ENCODE data around the gene AQP3. TPM values are rescaled to one million over a fixed set of nuclear protein-coding genes. Genes with fewer than 3 reads are reported as not detected.

AQP3 gene
- total and polyA plus RNA-seq, 2 of the 4 experiments (the other 2 are of a cell fraction) = 3.8 to 12.2 TPM

DNA sequence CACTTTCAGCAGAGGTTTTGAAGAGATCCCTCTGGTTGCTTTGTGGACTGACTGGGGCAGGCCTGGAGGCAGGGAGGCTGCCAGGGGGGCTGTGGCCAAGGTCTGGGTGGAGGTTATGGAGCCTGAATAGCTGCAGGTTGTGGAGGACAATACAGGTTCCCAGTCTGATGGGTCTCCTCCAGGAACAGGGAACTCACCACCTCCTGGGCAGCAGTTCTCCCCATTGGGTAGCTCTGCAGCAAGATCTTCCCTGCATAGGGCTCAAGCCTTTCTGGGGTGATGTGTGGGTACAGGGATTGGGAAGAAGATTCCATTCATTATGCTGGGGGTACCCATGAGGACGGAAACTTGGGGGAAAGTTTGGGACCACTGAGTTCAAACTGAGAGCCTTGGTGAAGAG lies 6.8 kb downstream of the AQP3 start:
- Histone ChIP-seq H3K4me3 (ENCODE audit: insufficient read depth, low read depth, low read length) (no peak overlapping the region), H2BK120ac (ENCODE audit: low read depth, low read length) (no peak overlapping the region), H3K18ac (ENCODE audit: low read depth, low read length) (no peak overlapping the region), H4K5ac (ENCODE audit: low read depth, low read length) (no peak overlapping the region), H2BK20ac (ENCODE audit: low read depth, low read length) (no peak overlapping the region), H2AK9ac (replicated peaks; ENCODE audit: low read depth, low read length, poor library complexity) (no peak overlapping the region), H3K56ac (ENCODE audit: extremely low read depth, insufficient read depth, low read length) (no peak overlapping the region), H4K8ac (ENCODE audit: low read depth in 2 of 2, low read length in 2 of 2) (no peak overlapping the region), H3K23ac (ENCODE audit: low read depth, low read length) (no peak overlapping the region), H3K27ac (ENCODE audit: insufficient read depth, low read length) (no peak overlapping the region), H2AK5ac (ENCODE audit: low read depth, low read length) (no peak overlapping the region), H3K79me1 (ENCODE audit: low read depth in 1 of 2, low read length in 2 of 2) (no peaks in the 10 kb centered on the region), H3K14ac (replicated peaks; ENCODE audit: low read depth, low read length) (no peak overlapping the region), H2BK5ac (ENCODE audit: low read depth, low read length, poor library complexity, severe bottlenecking) (no peak overlapping the region), H3K27me3 (ENCODE audit: control insufficient read depth, insufficient read depth, low read length) (peaks cover 23% of the 10 kb centered on the region), H3K4ac (ENCODE audit: low read depth, low read length) (no peak overlapping the region), H2BK15ac (ENCODE audit: low read depth, low read length) (no peak overlapping the region), H3K4me1 (ENCODE audit: control insufficient read depth, insufficient read depth, low read length) (peaks cover 2% of the 10 kb centered on the region; the same call in 1 of the 2 replicates), H2AFZ (replicated peaks; ENCODE audit: low read length, poor library complexity) (no peak overlapping the region), H3K36me3 (ENCODE audit: control insufficient read depth, insufficient read depth, low read length) (no peaks in the 10 kb centered on the region), H3K9me1 (ENCODE audit: insufficient read depth, low read length) (0 out of 2 replicates have a peak, but pooled peaks cover 4% of the 10 kb centered on the region), H3K9ac (ENCODE audit: low read depth, low read length) (no peak overlapping the region), H3K9me3 (ENCODE audit: control insufficient read depth, insufficient read depth, low read length) (no peaks in the 10 kb centered on the region), H3K4me2 (ENCODE audit: low read depth, low read length) (no peak overlapping the region), H4K91ac (ENCODE audit: insufficient read depth, low read depth, low read length) (no peak overlapping the region), H4K20me1 (ENCODE audit: insufficient read depth, low read length) (no peaks in the 10 kb centered on the region)
- DNase-seq (no peak), ATAC-seq (ENCODE audit: low read depth) (no peak)
- TF ChIP-seq, protein P1, sequence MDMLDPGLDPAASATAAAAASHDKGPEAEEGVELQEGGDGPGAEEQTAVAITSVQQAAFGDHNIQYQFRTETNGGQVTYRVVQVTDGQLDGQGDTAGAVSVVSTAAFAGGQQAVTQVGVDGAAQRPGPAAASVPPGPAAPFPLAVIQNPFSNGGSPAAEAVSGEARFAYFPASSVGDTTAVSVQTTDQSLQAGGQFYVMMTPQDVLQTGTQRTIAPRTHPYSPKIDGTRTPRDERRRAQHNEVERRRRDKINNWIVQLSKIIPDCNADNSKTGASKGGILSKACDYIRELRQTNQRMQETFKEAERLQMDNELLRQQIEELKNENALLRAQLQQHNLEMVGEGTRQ (IDR thresholded peaks at IDR 0.05; ENCODE audit: low read depth, low read length) = no peak
- TF ChIP-seq, protein P2, sequence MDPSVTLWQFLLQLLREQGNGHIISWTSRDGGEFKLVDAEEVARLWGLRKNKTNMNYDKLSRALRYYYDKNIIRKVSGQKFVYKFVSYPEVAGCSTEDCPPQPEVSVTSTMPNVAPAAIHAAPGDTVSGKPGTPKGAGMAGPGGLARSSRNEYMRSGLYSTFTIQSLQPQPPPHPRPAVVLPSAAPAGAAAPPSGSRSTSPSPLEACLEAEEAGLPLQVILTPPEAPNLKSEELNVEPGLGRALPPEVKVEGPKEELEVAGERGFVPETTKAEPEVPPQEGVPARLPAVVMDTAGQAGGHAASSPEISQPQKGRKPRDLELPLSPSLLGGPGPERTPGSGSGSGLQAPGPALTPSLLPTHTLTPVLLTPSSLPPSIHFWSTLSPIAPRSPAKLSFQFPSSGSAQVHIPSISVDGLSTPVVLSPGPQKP (IDR thresholded peaks at IDR 0.05; ENCODE audit: borderline replicate concordance, low read depth, low read length) = no peak
- TF ChIP-seq, protein P3, sequence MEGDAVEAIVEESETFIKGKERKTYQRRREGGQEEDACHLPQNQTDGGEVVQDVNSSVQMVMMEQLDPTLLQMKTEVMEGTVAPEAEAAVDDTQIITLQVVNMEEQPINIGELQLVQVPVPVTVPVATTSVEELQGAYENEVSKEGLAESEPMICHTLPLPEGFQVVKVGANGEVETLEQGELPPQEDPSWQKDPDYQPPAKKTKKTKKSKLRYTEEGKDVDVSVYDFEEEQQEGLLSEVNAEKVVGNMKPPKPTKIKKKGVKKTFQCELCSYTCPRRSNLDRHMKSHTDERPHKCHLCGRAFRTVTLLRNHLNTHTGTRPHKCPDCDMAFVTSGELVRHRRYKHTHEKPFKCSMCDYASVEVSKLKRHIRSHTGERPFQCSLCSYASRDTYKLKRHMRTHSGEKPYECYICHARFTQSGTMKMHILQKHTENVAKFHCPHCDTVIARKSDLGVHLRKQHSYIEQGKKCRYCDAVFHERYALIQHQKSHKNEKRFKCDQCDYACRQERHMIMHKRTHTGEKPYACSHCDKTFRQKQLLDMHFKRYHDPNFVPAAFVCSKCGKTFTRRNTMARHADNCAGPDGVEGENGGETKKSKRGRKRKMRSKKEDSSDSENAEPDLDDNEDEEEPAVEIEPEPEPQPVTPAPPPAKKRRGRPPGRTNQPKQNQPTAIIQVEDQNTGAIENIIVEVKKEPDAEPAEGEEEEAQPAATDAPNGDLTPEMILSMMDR (conservative IDR thresholded peaks at IDR 0.05; ENCODE audit: low read depth, low read length) = no peak
- TF ChIP-seq CHD1 (IDR thresholded peaks at IDR 0.05; ENCODE audit: low read depth, low read length) (no peak), MAZ (IDR thresholded peaks at IDR 0.05; ENCODE audit: borderline replicate concordance, low read depth, low read length) (no peak), MAFK (IDR thresholded peaks at IDR 0.05; ENCODE audit: low read depth, low read length) (no peak), FOS (IDR thresholded peaks at IDR 0.05; ENCODE audit: low read depth, low read length) (no peak), RFX5 (IDR thresholded peaks at IDR 0.05; ENCODE audit: low read depth, low read length) (no peak), POLR2A (IDR thresholded peaks at IDR 0.05; ENCODE audit: low read depth, low read length) (no peak), BHLHE40 (IDR thresholded peaks at IDR 0.05; ENCODE audit: low read depth, low read length) (no peak), RAD21 (IDR thresholded peaks at IDR 0.05; ENCODE audit: low read length) (no peak), MXI1 (IDR thresholded peaks at IDR 0.05; ENCODE audit: borderline replicate concordance, low read depth, low read length) (no peak), NFE2L2 (IDR thresholded peaks at IDR 0.05; ENCODE audit: low read depth, low read length) (no peak), SMC3 (IDR thresholded peaks at IDR 0.05; ENCODE audit: low read depth, low read length) (no peak)
- BruUV-seq (replicated peaks) = no TSS peak
- WGBS, 2 experiments (ENCODE audit: extremely low coverage in 2 of 2, insufficient read length in 1 of 2) = no CpG with 5 or more reads among the region's 1 CpG
- CTCF ChIA-PET = no interaction called here
- intact Hi-C loops (cut with micrococcal nuclease) (no loop called here), dilution Hi-C loops (cut with HindIII; ENCODE audit: low sequenced_read_pairs, unreplicated experiment) (no loop called here), in situ Hi-C loops (cut with MboI; ENCODE audit: low sequenced_read_pairs) (no loop called here)
- POLR2A ChIA-PET (ENCODE audit: unreplicated experiment) = no interaction called here
